Measurements from ENCODE around the gene NAA50. TPM values are rescaled to one million over a fixed set of nuclear protein-coding genes. Genes with fewer than 3 reads are reported as not detected.

NAA50 gene
- total RNA-seq, 1 donor from 2014 or later, result 110 TPM

DNA sequence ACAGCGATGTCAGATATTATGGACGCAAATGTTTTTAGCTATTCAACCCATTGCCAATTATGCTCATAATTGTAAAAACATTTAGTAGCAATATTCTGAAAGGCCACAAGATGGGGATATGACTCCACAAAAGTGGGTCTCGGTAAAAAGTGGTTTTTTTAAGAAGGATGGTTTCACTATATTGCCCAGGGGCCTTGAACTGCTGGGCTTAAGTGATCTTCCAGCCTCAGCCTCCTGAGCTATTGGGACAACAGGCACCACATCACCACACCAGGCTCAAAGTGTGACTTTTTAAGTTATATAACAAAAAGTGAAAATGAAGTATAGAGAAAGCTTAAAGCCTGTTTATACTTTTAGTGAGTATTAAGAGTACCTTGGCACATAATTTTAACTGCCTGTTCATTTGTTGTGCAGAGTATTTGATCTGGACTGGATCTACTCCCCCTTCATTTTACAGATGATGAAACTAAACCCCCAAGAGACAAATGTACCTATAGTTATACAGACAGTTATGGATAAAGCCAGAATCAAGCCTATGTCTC lies 9.4 kb downstream of the NAA50 start:
- TF ChIP-seq, protein P1, sequence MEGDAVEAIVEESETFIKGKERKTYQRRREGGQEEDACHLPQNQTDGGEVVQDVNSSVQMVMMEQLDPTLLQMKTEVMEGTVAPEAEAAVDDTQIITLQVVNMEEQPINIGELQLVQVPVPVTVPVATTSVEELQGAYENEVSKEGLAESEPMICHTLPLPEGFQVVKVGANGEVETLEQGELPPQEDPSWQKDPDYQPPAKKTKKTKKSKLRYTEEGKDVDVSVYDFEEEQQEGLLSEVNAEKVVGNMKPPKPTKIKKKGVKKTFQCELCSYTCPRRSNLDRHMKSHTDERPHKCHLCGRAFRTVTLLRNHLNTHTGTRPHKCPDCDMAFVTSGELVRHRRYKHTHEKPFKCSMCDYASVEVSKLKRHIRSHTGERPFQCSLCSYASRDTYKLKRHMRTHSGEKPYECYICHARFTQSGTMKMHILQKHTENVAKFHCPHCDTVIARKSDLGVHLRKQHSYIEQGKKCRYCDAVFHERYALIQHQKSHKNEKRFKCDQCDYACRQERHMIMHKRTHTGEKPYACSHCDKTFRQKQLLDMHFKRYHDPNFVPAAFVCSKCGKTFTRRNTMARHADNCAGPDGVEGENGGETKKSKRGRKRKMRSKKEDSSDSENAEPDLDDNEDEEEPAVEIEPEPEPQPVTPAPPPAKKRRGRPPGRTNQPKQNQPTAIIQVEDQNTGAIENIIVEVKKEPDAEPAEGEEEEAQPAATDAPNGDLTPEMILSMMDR (IDR thresholded peaks at IDR 0.05; ENCODE audit: insufficient read depth, low read length, poor library complexity, severe bottlenecking), result peak; percentile 50
- H3K27me3 ChIP-seq (ENCODE audit: control insufficient read depth, insufficient read depth, low read length), result no peaks in the 10 kb centered on the region
- DNase-seq (ENCODE audit: low read depth), result no peak
- H3K4me3 ChIP-seq (ENCODE audit: low read depth, low read length), result no peak overlapping the region
- no peaks in the 10 kb centered on the region for H3K36me3 ChIP-seq (ENCODE audit: control insufficient read depth, insufficient read depth, low read length)

DNA sequence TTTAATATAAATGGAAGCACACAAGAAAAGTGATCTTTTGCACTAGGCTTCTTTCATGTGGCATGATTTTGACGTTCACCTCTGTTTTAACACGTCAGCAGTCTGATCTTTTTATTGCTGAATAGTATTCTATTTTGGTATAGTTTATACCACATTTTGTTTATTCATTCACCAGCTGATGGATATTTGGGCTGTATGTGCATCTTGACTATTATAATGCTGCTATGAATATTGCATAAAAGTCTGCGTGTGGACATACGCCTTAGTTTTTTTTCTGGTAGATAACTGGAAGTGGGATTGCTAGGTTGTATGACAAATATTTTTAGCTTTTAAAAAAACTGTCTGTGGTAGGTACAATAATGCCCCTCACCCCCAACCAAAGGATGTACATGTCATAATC lies 14.4 kb downstream of the NAA50 start:
- DNase-seq (ENCODE audit: low read depth), result no peak
- H3K27me3 ChIP-seq (ENCODE audit: control insufficient read depth, insufficient read depth, low read length), result no peaks in the 10 kb centered on the region
- H3K4me3 ChIP-seq (ENCODE audit: low read depth, low read length), result no peak overlapping the region
- TF ChIP-seq, protein P1 (IDR thresholded peaks at IDR 0.05; ENCODE audit: insufficient read depth, low read length, poor library complexity, severe bottlenecking), result no peak
- H3K36me3 ChIP-seq (ENCODE audit: control insufficient read depth, insufficient read depth, low read length), result no peaks in the 10 kb centered on the region

DNA sequence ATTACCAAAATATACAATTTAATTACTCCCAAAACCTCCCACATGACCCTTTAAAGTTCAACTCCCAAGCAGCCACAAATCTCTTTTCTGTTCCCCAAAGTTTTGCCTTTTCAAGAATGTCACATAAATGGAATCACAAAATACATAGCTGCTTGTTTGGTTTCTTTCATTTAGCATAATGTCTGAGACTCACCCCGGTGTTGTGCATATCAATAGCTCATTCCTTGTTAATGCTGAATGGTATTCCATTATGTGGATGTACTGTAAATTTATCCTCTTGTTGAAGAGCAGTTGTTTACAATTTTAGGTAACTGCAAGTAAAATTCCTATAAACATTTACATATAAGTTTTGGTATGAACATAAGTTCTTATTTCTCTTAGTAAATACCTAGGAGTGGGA lies 15.5 kb downstream of the NAA50 start:
- TF ChIP-seq, protein P1 (IDR thresholded peaks at IDR 0.05; ENCODE audit: insufficient read depth, low read length, poor library complexity, severe bottlenecking), result no peak
- Histone ChIP-seq H3K36me3 (ENCODE audit: control insufficient read depth, insufficient read depth, low read length) (no peaks in the 10 kb centered on the region), H3K4me3 (ENCODE audit: low read depth, low read length) (no peak overlapping the region), H3K27me3 (ENCODE audit: control insufficient read depth, insufficient read depth, low read length) (no peaks in the 10 kb centered on the region)
- no peak for DNase-seq (ENCODE audit: low read depth)

DNA sequence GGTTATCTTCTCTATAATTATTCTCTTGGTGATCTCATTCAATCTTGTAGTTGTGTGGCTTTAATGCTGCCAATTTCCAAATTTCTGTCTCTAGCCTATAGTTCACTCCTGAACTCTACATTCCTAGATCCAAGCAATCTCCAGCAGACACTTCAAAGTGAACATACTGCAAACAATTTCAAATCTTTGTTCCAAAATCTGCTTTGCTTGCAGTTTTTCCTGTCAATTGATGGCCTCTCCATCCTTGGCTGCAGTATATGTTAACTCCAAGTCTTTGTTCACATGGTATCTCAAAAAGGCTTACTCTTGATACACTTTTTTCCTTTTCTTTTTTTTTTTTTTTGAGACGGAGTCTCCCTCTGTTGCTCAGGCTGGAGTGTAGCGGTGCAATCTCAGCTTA lies 17.4 kb downstream of the NAA50 start:
- Histone ChIP-seq H3K36me3 (ENCODE audit: control insufficient read depth, insufficient read depth, low read length) (no peaks in the 10 kb centered on the region), H3K27me3 (ENCODE audit: control insufficient read depth, insufficient read depth, low read length) (no peaks in the 10 kb centered on the region), H3K4me3 (ENCODE audit: low read depth, low read length) (no peak overlapping the region)
- TF ChIP-seq, protein P1 (IDR thresholded peaks at IDR 0.05; ENCODE audit: insufficient read depth, low read length, poor library complexity, severe bottlenecking), result no peak
- no peak for DNase-seq (ENCODE audit: low read depth)

DNA sequence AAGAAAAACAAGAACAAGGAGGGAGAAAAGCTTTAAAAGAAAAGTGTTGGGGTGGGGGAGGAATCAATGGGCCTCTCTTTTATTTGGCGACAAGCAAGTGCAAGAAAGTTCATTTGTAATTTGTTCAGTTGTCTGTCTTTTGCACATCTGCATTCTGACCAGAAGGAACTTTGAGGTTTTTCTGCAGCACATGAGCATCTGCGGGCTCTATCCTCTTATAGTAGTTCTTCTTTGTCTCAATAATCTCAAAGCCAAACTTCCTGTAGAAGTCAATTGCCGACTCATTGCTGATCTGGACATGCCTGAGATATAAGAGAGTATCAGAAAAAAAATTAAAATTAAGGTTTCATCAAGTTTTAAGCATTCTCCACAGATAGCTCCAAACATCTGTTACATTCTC lies 24.4 kb downstream of the NAA50 start:
- no peak for DNase-seq (ENCODE audit: low read depth)
- Histone ChIP-seq H3K27me3 (ENCODE audit: control insufficient read depth, insufficient read depth, low read length) (no peaks in the 10 kb centered on the region), H3K4me3 (ENCODE audit: low read depth, low read length) (no peak overlapping the region), H3K36me3 (ENCODE audit: control insufficient read depth, insufficient read depth, low read length) (peaks cover 1% of the 10 kb centered on the region)
- TF ChIP-seq, protein P1 (IDR thresholded peaks at IDR 0.05; ENCODE audit: insufficient read depth, low read length, poor library complexity, severe bottlenecking), result no peak

DNA sequence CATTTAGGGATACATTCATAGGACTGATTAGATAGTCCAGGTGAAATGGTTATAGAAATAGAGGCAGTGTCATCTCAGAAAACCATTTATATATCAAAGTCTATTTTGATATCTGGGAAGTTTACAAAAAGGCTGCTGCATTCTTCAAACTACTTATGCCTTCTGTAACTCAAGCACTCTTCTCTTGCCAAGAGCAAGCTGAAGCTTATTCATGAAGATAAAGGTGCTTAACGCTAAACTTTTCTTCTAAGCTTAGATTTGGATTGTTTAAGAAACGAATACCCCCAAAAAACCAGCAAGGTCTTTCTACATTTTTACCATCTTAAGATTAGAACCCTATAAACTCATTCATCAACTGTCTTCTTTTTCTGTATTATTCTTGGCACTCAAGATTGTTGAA lies 26.3 kb downstream of the NAA50 start:
- TF ChIP-seq, protein P1 (IDR thresholded peaks at IDR 0.05; ENCODE audit: insufficient read depth, low read length, poor library complexity, severe bottlenecking), result no peak
- Histone ChIP-seq H3K27me3 (ENCODE audit: control insufficient read depth, insufficient read depth, low read length) (no peaks in the 10 kb centered on the region), H3K36me3 (ENCODE audit: control insufficient read depth, insufficient read depth, low read length) (peaks cover 1% of the 10 kb centered on the region), H3K4me3 (ENCODE audit: low read depth, low read length) (no peak overlapping the region)
- no peak for DNase-seq (ENCODE audit: low read depth)

Measured in kidney epithelial cell (primary cell).